HG03139 (cell line): ENCODE measurements around the gene C12orf43.

Experiments used
- ATAC-seq: cut with Tn5 transposase; IDR thresholded peaks from one replicate; pipeline ENCODE4 v1.9.1; 2021; ENCODE audit not compliant: unreplicated experiment

C12orf43 gene

DNA sequence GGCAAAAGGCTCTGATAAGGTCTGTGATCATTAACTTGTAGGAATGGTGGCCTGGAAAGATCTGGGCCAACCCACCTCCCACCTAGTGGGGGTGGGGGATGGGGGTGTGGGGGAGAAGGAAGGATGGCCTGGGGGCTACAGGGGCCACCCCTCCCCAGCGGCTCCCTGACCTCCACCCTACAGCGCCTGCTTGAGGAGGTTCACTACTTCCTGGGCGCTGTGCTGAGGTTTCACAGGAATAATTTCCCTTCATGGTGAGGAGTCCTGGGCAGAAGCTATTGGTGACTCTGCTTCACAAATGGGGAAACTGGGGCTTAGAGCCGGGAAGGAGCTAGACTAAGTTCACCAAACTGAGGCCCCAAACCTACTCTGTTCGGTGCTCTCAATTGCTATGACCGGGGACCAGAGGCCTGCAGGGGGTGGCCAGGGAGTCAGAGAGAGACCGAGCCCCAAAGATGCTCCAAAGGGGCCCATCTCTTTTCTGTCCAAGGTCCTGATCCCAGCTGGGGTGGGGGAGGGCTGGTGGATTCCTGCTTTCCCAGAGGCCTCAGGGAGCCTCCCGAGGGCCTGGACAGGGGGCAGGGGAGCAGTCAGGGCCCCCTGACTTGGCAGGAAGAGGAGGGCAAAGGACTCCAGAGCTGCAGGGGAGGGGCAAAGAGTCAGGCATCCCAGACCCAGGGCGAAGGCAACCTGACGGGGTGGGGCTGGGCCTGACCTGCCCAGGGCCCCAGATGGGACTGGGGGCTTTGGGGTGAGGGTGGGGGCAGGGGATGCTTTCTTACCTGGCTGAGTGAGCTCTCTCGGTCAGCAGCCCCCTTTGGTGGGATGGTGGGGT lies 36.2 kb downstream of the C12orf43 start:
- ATAC-seq, result no peak

DNA sequence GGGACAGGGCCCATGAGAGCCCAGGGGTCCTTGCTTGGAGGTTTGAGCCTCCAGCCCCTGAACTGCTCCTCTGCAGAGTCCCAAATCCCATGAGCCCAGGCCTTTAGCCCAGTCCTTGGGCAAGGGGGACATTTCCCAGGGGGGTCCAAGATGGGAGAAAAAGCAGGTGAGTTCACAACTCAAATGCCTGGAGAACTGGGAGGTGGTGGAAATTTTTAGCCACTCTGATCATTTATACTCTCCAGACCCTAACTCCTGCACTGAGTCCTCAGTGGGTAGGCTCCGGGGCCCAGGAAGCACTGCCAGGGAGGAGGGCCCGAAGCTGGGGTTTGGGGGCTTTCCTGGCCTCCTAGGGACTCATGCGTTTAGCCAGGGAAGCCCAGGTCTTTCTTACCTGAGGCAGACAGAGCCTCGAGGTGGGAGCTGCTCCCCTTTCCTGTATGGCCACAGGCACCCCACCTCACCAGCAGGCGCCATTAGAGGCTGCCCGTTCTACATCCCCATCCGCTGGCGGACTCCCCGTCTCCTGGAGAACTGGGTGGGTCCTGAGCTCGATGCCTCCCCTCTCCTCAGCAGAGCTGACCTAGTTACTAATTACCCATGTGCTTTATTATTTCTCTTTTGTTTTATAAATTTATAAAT lies 36.9 kb downstream of the C12orf43 start:
- ATAC-seq, result no peak

DNA sequence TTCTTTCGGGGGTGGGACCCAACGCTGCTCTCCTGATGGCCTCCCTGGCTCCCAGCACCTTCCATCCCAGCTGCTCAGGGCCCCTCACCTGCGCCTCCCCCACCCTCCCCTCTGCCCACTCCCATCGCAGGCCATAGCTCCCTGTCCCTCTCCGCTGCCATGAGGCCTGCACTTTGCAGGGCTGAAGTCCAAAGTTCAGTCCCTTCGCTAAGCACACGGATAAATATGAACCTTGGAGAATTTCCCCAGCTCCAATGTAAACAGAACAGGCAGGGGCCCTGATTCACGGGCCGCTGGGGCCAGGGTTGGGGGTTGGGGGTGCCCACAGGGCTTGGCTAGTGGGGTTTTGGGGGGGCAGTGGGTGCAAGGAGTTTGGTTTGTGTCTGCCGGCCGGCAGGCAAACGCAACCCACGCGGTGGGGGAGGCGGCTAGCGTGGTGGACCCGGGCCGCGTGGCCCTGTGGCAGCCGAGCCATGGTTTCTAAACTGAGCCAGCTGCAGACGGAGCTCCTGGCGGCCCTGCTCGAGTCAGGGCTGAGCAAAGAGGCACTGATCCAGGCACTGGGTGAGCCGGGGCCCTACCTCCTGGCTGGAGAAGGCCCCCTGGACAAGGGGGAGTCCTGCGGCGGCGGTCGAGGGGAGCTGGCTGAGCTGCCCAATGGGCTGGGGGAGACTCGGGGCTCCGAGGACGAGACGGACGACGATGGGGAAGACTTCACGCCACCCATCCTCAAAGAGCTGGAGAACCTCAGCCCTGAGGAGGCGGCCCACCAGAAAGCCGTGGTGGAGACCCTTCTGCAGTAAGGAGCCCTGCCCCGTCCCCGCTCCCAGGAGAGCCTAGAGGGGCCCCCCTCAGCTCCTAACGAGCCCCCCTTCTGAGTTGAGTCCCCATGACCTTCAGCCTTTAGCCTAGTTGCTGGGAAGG lies 37.7 kb downstream of the C12orf43 start, which contains the start of gene HNF1A:
TSS of gene HNF1A (plus strand) at position 248 of the 924 bp plus-strand sequence. CDS start at position 474, 226 bp downstream.
- no peak for ATAC-seq

DNA sequence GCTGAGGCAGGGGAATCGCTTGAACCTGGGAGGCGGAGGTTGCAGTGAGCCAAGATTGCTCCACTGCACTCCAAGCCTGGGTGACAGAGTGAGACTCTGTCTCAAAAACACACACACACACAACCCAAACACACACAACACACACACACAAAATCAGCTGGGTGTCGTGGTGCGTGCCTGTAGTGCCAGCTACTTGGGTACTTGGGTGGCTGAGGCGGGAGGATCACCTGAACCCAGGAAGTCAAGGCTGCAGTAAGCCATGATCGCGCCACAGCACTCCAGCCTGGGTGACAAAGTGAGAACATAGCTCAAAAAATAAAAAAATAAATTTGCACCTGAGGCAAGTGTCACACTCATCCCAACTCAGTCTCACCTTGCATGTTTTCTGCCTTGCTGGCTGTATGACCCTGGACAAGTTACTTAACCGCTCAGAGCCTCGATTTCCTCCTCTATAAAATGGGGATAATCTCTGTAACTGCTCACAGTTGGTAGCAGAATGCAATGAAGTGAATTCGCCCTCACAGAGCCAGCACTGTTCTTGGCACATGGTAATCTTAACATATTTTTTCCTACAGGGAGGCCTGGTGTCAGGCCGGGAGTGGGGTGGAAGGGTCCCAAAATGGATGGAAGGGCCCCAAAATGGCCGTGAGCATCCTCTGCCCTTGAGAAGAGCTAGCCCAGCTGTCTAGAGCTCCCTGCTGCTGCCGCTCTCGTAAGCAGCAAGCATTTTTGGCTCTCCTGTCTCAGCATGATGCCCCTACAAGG lies 38.6 kb downstream of the C12orf43 start:
- no peak for ATAC-seq

DNA sequence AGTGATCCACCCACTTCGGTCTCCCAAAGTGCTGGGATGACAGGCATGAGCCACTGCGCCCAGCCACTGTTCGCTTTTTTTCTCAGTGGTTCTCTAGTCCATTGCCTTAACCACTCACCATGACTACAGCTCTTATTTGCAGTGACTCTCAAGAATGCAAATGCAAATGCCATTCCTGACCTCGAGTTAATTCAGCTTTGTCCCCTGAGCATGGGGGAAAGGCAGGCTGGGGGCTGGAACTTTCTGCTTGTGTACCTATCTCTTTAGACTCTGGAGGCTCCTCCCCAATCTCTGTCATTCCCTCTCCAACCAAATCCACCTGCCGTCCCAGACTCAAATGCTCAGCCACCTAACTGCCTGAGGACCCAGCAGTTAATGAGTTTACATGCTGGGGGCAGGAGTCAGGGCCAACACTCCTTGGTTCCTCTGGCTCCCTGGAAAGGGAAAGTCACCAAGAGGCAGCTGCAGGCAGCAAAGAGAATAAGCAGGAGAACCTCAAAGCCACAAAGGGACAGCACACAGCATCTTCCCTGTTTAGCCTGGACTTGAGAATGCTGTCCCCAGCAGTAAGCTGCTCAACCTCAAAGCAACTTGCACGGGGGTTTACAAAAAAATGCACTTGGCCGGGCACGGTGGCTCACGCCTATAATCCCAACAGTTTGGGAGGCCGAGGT lies 43.3 kb downstream of the C12orf43 start:
- ATAC-seq, result no peak

DNA sequence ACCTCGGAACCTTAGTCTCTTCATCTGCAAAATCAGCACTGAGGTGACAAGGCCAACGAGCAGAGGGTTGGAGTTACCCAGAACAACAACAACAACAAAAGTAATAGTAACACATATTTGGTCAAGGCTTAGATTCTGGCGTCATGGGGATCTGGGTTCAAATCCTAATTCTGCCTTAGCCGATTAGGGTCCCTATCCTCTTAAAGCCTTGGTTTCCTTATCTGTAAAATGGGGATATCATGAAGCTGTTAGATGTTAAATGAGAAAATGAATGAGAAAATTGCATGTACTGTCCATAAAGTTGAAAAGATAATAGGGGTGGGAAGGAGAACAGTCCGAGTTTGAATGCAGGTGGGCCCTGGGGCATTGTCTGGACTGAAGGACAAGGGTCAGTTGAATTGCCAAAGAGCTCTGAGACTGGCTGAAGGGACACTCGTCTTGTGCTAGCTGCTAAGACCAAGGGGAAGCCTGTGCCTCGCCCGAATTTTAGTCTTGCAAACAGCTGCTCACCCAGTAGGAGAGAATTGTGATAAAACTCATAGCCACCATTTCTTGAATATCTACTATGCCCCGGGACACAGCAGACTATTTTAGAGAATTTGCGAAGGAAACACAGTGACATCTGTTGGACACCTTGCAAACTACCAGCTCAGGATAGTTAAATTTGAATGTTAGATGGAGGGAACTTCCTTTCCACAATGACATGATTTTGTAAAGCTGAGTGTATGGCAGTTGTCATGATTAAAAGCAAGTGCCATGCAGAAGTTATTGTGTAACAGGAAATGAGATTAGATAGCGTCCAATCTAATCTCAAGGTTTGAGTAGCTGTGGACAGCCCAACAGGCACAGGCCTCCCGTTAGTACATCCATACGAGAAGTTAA lies 44.7 kb downstream of the C12orf43 start:
- ATAC-seq, result no peak

DNA sequence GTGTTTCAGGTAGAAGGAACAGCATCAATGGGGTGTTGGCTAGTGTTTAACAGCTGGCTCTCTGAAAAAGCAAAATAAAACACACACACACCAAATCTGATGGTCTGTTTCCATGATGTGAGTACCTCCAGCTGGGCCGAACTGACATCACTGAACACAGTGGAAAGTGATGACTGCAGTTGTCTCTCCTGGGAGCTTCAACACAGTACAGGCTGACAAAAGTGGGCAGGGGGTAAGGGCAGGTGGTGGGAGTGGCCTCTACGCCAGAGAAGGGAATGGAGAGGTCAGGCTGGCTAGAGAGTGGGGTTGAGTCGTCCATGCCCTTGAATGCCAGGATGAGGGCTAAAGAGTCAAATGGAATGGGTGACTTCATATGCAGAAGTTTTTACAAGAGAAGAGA lies 46.0 kb downstream of the C12orf43 start:
- ATAC-seq, result no peak

DNA sequence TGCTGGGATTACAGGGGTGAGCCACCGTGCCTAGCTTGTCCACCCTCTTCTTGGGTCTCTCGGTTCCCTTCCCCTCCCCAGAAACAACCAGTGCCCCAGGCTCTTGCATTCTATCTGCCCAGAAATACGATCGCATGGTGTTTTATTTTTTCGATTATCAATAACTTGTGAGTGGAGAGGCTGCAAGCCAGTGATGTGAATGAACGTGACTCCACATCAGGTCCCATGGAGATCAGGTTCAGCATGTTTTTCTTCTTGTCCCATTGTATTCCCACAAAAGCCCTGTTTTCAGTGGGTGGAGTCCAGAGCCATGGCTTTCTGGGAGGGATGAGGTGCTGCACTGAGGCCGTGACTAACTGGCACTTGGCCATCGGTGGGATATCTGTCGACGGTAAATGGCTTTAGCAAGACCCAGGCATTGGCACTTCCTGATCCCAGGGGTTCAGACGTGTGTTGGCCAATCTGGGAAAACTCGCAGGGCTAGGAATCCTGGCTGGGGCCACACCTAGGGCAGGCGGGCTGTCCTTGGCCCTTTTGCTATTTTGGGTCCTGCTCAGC lies 50.7 kb downstream of the C12orf43 start:
- ATAC-seq, result no peak

DNA sequence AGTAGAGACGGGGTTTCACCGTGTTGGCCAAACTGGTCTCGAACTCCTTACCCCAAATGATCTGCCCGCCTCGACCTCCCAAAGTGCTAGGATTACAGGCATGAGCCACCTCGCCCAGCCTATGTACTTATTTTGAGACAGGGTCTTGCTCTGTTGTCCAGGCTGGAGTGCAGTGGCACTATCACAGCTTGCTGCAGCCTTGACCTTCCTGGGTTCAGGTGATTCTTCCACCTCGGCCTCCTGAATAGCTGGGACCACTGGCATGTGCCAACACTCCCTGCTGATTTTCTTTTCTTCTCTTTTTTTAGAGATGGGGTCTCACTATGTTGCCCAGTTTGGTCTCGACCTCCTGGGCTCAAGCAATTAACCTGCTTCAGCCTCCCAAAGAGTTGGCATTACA lies 52.0 kb downstream of the C12orf43 start:
- ATAC-seq, result no peak

DNA sequence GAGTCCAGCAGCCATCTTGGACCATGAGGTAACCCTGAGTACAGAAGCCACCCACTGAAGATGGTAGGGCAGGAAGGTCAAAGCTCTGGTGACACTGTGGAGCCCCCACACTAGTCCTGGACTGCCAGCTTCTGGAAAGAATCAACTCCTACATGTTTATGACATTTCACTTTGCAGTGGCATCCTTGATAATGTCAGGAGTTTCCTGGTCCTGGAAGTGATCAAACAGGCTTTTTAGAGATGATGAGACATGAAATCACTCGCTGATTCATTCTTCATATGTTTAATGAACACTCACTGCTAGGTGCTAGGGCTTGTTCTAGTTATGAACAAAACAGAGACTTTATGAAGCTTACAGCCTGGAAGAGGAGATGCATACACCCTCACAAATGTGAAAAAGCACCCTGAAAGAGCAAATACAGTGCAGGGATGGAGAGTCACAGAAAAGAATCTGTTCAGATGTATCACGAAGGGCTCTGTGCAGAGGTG lies 53.7 kb downstream of the C12orf43 start:
- no peak for ATAC-seq

DNA sequence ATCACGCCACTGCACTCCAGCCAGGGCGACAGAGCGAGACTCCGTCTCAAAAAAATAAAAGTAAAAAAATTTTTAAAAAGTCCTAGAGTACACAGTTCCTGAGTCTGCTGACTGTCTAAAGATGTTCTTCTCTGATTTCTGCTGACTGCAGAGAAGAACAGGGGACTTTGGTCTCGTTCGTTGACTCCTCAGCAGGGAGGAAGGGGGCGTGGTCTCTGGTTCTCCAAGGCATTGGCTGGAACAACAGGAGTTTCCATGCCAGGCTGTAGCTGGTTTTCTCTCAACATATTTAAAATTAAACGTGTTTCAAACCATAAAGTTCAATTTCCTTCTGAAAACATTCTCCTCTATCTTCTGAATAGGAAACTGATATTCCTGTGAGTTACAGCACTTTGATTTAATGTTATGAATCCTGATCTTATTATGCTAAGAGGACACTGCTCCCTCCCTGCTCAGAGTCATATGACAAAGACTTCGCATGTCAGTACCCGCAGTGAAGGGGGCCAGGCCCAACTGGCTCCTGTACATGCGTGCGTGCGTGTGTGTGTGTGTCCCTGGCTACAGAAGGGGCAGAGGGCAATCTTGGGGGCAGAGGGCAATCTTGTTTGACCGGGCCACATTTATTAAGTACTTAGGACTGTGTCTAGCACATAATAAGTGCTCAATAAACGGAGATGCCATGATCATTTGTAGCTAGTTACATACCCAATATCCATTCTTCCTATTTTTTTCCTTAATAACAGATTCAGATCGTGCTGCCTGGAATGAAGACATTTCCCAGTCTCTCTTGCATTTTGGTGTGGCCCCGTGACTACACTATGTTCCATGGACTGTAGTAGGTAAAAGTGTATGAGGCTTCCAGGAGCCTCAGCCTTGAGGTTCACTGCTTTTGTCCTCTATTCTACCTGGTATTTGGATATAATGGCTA lies 54.4 kb downstream of the C12orf43 start:
- ATAC-seq, result no peak

DNA sequence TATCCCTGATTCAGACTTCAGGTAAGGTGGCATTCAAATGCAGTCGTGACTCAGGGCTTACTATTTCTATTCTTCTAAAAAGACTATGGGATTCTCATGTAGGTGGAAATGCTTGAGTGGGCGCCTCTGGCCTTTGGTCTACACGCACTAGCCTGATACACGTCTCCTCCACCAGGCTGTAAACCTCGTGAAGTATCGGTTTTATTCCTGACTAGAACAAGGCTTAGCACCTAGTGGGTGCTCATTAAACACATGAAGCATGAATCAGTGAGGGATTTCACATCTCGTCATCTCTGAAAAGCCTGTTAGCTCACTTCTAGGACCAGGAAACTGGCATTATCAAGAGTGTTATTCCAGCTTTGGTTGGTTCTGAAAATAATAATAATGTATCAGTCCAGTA lies 55.6 kb downstream of the C12orf43 start:
- no peak for ATAC-seq

DNA sequence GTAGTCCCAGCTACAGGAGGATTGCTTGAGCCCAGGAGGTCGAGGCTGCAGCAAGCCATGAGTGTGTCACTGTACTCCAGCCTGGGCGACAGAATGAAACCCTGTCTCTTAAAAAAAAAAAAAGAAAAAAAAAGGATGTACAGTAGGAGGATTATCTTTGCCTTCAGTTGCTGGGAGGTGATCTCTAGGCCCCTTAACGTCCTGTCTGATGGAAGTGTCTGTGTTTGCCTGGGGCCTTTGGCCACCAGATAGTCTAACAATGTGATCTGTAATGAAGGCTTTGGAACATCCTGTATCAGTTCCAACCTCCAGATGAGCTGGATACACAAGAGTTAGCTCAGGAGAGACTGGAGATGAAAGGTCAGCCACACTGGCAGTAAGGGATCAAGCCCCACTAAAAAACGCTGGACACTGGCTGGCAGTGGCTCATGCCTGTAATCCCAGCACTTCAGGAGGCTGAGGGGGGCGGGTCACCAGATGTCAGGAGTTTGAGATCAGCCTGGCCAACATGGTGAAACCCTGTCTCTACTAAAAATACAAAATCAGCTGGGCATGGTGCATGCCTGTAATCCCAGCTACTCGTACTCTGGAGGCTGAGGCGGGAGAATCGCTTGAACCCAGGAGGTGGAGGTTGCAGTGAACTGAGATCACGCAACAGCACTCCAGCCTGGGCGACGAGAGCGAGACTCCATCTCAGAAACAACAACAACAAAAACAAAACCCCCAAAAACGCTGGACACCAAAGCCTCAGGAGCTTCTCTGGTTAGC lies 57.0 kb downstream of the C12orf43 start:
- ATAC-seq, result no peak

DNA sequence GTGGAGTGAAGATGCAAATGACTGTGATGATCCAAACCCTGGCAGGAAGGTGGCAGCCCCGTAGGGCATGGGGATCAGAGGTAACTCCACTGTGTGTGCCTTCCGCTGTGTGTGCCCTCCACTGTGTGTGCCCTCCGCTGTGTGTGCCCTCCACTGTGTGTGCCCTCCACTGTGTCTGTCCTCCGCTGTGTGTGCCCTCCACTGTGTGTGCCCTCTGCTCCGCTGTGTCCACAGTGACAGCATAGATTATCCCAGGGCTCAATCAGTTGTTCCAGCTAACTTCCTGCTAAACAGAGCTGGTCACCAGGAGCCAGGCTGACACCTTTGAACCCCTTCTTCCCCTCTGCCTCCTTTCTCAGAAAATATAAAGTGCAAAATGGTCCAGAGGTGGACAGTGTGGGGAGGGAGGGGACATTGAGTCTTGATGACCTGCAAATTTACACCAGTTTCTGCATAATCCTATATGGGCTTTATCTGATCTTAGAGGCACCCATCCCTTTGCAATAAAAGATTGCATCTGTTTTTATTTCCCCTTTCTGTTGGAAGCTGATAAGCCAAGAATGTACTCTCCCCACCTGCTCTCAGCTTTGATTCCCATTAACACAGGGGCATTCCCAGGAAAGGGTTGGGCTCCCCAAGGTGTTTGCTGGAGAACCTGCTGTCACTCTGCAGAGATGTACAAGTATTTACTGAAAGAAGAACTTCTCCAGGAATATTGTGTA lies 59.5 kb downstream of the C12orf43 start:
- no peak for ATAC-seq

DNA sequence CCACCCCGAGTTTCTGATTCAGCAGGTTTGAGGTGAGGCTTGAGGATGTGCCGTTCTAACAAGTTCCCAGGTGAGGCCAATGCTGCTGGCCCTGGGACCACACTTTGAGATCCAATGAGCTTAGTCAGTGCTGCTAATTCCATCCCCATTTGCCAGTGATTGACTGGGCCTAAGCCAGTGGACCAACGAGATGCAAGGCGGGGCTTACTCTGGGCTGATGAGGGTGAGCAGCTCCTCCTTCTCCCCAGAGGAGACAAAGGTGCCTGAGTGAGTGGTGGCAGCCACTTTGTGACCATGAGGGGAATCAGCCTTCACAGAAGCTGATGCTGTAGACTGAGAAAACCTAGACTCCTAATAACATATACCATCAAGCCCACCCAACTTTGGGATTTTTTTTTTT lies 61.1 kb downstream of the C12orf43 start:
- ATAC-seq, result no peak

DNA sequence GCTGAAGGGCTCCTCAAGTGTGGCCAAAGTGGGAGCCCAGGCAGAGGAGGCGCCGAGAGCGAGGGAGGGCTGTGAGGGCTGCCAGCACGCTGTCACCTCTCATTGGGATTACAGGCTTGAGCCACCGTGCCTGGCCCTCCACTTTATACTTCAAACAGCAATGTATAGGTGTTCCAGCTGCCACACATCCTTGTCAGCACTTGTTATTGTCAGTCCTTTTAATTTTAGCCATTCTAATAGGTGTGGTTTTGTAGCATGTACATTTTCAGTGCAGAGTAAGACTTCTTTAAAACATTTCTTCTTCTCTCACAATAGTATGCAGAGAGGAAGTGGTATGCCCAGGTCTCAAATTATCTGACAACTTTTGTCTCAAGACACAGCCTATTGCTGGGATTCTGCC lies 65.5 kb downstream of the C12orf43 start:
- ATAC-seq, result no peak
